ENCODE measurements around the gene CCDC80.

DNA sequence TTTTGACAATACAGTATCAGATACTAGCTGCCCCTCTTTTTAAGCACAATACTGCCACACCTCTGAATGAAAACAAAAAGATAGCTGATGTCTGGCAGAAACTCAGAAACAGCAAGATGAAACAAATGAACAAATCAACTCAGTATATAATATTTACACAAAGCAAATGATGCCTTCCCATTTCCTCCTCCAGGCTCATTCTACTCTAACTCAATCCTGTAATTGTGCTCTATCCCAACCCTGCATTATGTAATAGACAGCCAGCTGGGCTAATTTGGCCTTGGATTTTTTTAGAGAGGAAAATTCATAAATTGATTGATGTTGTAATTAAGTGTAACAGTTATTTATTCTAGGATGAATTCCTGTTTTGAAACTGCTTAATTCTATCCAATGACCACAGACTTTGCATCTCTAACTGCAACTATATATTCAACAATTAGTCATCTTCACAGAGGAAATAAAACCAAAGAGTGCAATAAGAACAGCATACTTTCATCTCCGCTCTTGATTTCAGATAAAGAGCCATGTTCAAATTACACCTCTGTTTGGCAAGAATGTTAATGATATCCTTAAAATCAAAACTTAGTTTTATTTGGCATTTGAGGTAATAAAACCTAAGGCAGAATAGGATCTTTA, 85.3 kb downstream of the CCDC80 start:
- TF ChIP-seq USF1 (IDR thresholded peaks at IDR 0.05): no peak
- no peak for TF ChIP-seq EP300 (IDR thresholded peaks at IDR 0.05; ENCODE audit: borderline replicate concordance)
- no peak for TF ChIP-seq MAX (IDR thresholded peaks at IDR 0.05)
- TF ChIP-seq TCF12 (IDR thresholded peaks at IDR 0.05; ENCODE audit: low read depth): no peak
